ENCODE results near the gene HLA-DQA2. TPM values are rescaled to one million over a fixed set of nuclear protein-coding genes. Genes with fewer than 3 reads are reported as not detected.
A peak's percentile ranks its signal among the peaks of the same experiment; 100 is the strongest.

HLA-DQA2 gene
- total RNA-seq, 1 donor from 2014 or later = 2.2 TPM

DNA sequence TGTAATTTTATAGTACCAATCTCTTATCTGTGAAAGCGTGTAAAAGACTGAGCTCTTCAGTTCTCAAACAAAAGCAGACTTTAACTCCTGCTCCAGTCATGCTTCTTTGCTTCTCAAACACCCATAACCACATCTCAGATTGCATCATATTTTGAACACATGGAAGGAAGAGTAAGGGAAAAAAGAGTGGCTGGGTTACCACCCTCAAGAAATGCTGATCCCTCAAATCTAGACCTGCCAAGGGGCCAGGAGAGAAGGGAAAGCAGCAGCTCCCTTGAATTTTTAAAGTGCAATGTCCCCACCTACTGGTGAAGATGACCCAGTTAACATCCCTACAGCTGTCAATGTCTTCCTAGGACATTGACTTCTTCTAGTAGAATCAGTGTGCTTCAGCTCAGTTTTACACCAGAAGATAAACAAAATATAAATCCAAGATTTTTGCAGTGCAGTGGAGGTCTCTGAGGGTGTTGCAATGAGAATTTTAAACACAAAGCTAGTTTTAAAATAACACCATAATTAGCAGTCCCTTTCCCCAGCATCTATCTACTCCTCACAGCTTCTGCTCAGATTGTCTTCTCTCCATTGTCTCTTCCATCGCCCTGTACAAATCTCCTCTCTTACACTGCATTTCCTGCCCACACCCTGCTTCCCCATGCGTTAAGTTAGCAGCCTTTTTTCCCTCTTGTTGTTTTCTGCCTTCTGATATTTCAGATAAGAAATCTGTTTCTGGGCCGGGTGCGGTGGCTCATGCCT, 44.8 kb downstream of the HLA-DQA2 start:
- intact Hi-C loops (cut with DNase I) = no loop called here
- no peak for DNase-seq (ENCODE audit: low spot score in 2 of 2)
- H3K27me3 ChIP-seq = no peaks in the 10 kb centered on the region
- H3K36me3 ChIP-seq = no peaks in the 10 kb centered on the region
- H3K9me3 ChIP-seq = no peaks in the 10 kb centered on the region
- H3K27ac ChIP-seq = no peak overlapping the region
- H3K4me3 ChIP-seq = no peak overlapping the region
- TF ChIP-seq CTCF (IDR thresholded peaks at IDR 0.05) = peak; percentile 13 to 21 (median 13)
- H3K4me1 ChIP-seq = no peaks in the 10 kb centered on the region

GRCh38 chr6:32790306-32790705, 49.1 kb downstream of the HLA-DQA2 start:
- DNase-seq (ENCODE audit: low spot score in 2 of 2) = no peak
- H3K27me3 ChIP-seq = no peaks in the 10 kb centered on the region
- no peak overlapping the region for H3K4me3 ChIP-seq
- no peaks in the 10 kb centered on the region for H3K36me3 ChIP-seq
- intact Hi-C loops (cut with DNase I) = loop anchor here (10.0 kb wide), 1 partner anchor 546 kb away; no protein-coding TSS in a partner anchor
- no peak for TF ChIP-seq CTCF (IDR thresholded peaks at IDR 0.05)
- H3K9me3 ChIP-seq = no peaks in the 10 kb centered on the region
- no peak overlapping the region for H3K27ac ChIP-seq
- no peaks in the 10 kb centered on the region for H3K4me1 ChIP-seq

- Histone ChIP-seq H3K36me3 (no peaks in the 10 kb centered on the region), H3K27ac (no peak overlapping the region), H3K9me3 (no peaks in the 10 kb centered on the region), H3K4me3 (no peak overlapping the region), H3K27me3 (no peaks in the 10 kb centered on the region), H3K4me1 (no peaks in the 10 kb centered on the region)
- intact Hi-C loops (cut with DNase I) = loop anchor here (10.0 kb wide), 1 partner anchor 548 kb away; no protein-coding TSS in a partner anchor
- TF ChIP-seq CTCF (IDR thresholded peaks at IDR 0.05) = no peak
- DNase-seq (ENCODE audit: low spot score in 2 of 2) = no peak
Observed at GRCh38 chr6:32792901-32793435, 51.8 kb downstream of the HLA-DQA2 start.

- H3K9me3 ChIP-seq = no peaks in the 10 kb centered on the region
- no peak overlapping the region for H3K27ac ChIP-seq
- no peak for DNase-seq (ENCODE audit: low spot score in 2 of 2)
- H3K36me3 ChIP-seq = no peaks in the 10 kb centered on the region
- intact Hi-C loops (cut with DNase I) = loop anchor here (10.0 kb wide), 1 partner anchor 550 kb away; no protein-coding TSS in a partner anchor
- no peaks in the 10 kb centered on the region for H3K27me3 ChIP-seq
- no peaks in the 10 kb centered on the region for H3K4me1 ChIP-seq
- no peak for TF ChIP-seq CTCF (IDR thresholded peaks at IDR 0.05)
- H3K4me3 ChIP-seq = no peak overlapping the region
Observed at GRCh38 chr6:32794510-32794909, 53.3 kb downstream of the HLA-DQA2 start.

Other genes with a start within 250 kb of the HLA-DQA2 start
- gene HLA-DRB5, start 211.1 kb upstream of the HLA-DQA2 start, total RNA-seq = 19.9 TPM
- 82.5 TPM for gene HLA-DRB1, start 151.5 kb upstream of the HLA-DQA2 start, total RNA-seq
- gene HLA-DQA1, start 104.0 kb upstream of the HLA-DQA2 start, total RNA-seq = 2.0 TPM
- 3.5 TPM for gene HLA-DQB1, start 74.7 kb upstream of the HLA-DQA2 start, total RNA-seq
- 0.53 TPM for gene HLA-DQB2, start 22.1 kb downstream of the HLA-DQA2 start, total RNA-seq
- not detected for gene HLA-DOB, start 75.6 kb downstream of the HLA-DQA2 start, total RNA-seq
- gene TAP2, start 97.3 kb downstream of the HLA-DQA2 start, total RNA-seq = 26.7 TPM
- gene PSMB8, start 102.7 kb downstream of the HLA-DQA2 start, total RNA-seq = 18.4 TPM
- 51.2 TPM for gene TAP1, start 112.3 kb downstream of the HLA-DQA2 start, total RNA-seq
- gene PSMB9, start 112.8 kb downstream of the HLA-DQA2 start, total RNA-seq = 42.8 TPM
- 26.8 TPM for gene HLA-DMB, start 199.6 kb downstream of the HLA-DQA2 start, total RNA-seq
- gene HLA-DMA, start 211.7 kb downstream of the HLA-DQA2 start, total RNA-seq = 28.0 TPM
- gene BRD2, start 227.2 kb downstream of the HLA-DQA2 start, total RNA-seq = 140 TPM